Stimulated activated effector memory CD8-positive, alpha-beta T cell treated with anti-CD3 and anti-CD28 coated beads, Interleukin-12 subunit alpha, Interleukin-12 subunit beta, amount 100 ng/mL, for 72 hours (primary cell): Measurements from ENCODE around the gene ZFAND3.

Experiments used
- ATAC-seq: fragments of 150-1000 bp; cut with Tn5 transposase; 2 replicates; pipeline ENCODE4 v1.10.0; 2021
- DNase-seq, 2 donors: peaks; one replicate each; pipeline ENCODE4 v3.0.0; 2021 to 2022; ENCODE audit warnings: low spot score in 2 of 2
- H3K27ac Mint-ChIP-seq: one replicate; pipeline ENCODE4 v1.8.0; 2022; ENCODE audit warnings: mild to moderate bottlenecking, mixed read lengths
- H3K36me3 Mint-ChIP-seq: one replicate; pipeline ENCODE4 v1.8.0; 2022; ENCODE audit warnings: mild to moderate bottlenecking, mixed read lengths
- H3K4me1 Mint-ChIP-seq: one replicate; pipeline ENCODE4 v1.8.0; 2022; ENCODE audit warnings: mixed read lengths
- H3K4me3 Mint-ChIP-seq: one replicate; pipeline ENCODE4 v1.8.0; 2022; ENCODE audit warnings: mild to moderate bottlenecking, mixed read lengths
- H3K9me3 Mint-ChIP-seq: one replicate; pipeline ENCODE4 v1.8.0; 2022; ENCODE audit warnings: mixed read lengths

ZFAND3 gene

GRCh38 chr6:37913210-37913609 is 93.7 kb downstream of the ZFAND3 start:
- DNase-seq (no peak), ATAC-seq (peak; percentile 60)
- peaks cover 21% of the 10 kb centered on the region for H3K36me3 Mint-ChIP-seq
- H3K4me3 Mint-ChIP-seq, result no peak overlapping the region
- H3K27ac Mint-ChIP-seq, result no peak overlapping the region
- H3K9me3 Mint-ChIP-seq, result no peaks in the 10 kb centered on the region
- H3K4me1 Mint-ChIP-seq, result peaks cover 41% of the 10 kb centered on the region

- DNase-seq (no peak), ATAC-seq (no peak)
- Mint-ChIP-seq H3K27ac (no peak overlapping the region), H3K9me3 (no peaks in the 10 kb centered on the region), H3K36me3 (peaks cover 21% of the 10 kb centered on the region), H3K4me3 (no peak overlapping the region), H3K4me1 (peaks cover 45% of the 10 kb centered on the region)
Observed at GRCh38 chr6:37915463-37915862, 95.9 kb downstream of the ZFAND3 start.

GRCh38 chr6:37916149-37916548 is 96.6 kb downstream of the ZFAND3 start:
- Mint-ChIP-seq H3K4me3 (no peak overlapping the region), H3K27ac (no peak overlapping the region), H3K9me3 (no peaks in the 10 kb centered on the region), H3K4me1 (peaks cover 45% of the 10 kb centered on the region), H3K36me3 (peaks cover 21% of the 10 kb centered on the region)
- DNase-seq (no peak), ATAC-seq (no peak)

- H3K9me3 Mint-ChIP-seq, result no peaks in the 10 kb centered on the region
- no peak overlapping the region for H3K4me3 Mint-ChIP-seq
- H3K4me1 Mint-ChIP-seq, result peaks cover 41% of the 10 kb centered on the region
- peak; percentile 47 for ATAC-seq
- peaks cover 21% of the 10 kb centered on the region for H3K36me3 Mint-ChIP-seq
- no peak overlapping the region for H3K27ac Mint-ChIP-seq
- no peak for DNase-seq
Observed at GRCh38 chr6:37916675-37917074, 97.1 kb downstream of the ZFAND3 start.

- H3K27ac Mint-ChIP-seq, result no peak overlapping the region
- H3K4me1 Mint-ChIP-seq, result peaks cover 32% of the 10 kb centered on the region
- DNase-seq (no peak), ATAC-seq (no peak)
- H3K36me3 Mint-ChIP-seq, result peaks cover 21% of the 10 kb centered on the region
- no peak overlapping the region for H3K4me3 Mint-ChIP-seq
- H3K9me3 Mint-ChIP-seq, result no peaks in the 10 kb centered on the region
Observed at GRCh38 chr6:37917566-37917965, 98.0 kb downstream of the ZFAND3 start.

- no peak overlapping the region for H3K27ac Mint-ChIP-seq
- no peaks in the 10 kb centered on the region for H3K9me3 Mint-ChIP-seq
- H3K4me1 Mint-ChIP-seq, result peaks cover 27% of the 10 kb centered on the region
- DNase-seq (no peak), ATAC-seq (no peak)
- no peak overlapping the region for H3K4me3 Mint-ChIP-seq
- peaks cover 21% of the 10 kb centered on the region for H3K36me3 Mint-ChIP-seq
Observed at GRCh38 chr6:37919417-37920157, 100.1 kb downstream of the ZFAND3 start.

GRCh38 chr6:37920667-37921066 is 101.1 kb downstream of the ZFAND3 start:
- no peak for DNase-seq
- H3K27ac Mint-ChIP-seq, result no peak overlapping the region

GRCh38 chr6:37922563-37922962 is 103.0 kb downstream of the ZFAND3 start:
- no peak overlapping the region for H3K27ac Mint-ChIP-seq
- DNase-seq, result no peak
- H3K9me3 Mint-ChIP-seq, result no peaks in the 10 kb centered on the region
- no peaks in the 10 kb centered on the region for H3K36me3 Mint-ChIP-seq
- peaks cover 32% of the 10 kb centered on the region for H3K4me1 Mint-ChIP-seq
- no peak for ATAC-seq
- H3K4me3 Mint-ChIP-seq, result no peak overlapping the region

More at GRCh38 chr6:37920667-37921066, 101.1 kb downstream of the ZFAND3 start:
- no peaks in the 10 kb centered on the region for H3K9me3 Mint-ChIP-seq
- H3K4me3 Mint-ChIP-seq, result no peak overlapping the region
- H3K36me3 Mint-ChIP-seq, result peaks cover 14% of the 10 kb centered on the region
- peaks cover 27% of the 10 kb centered on the region for H3K4me1 Mint-ChIP-seq
- no peak for ATAC-seq

GRCh38 chr6:37923514-37923913 is 104.0 kb downstream of the ZFAND3 start:
- Mint-ChIP-seq H3K9me3 (no peaks in the 10 kb centered on the region), H3K36me3 (no peaks in the 10 kb centered on the region), H3K4me3 (no peak overlapping the region), H3K4me1 (peaks cover 38% of the 10 kb centered on the region), H3K27ac (no peak overlapping the region)
- ATAC-seq (peak; percentile 48), DNase-seq (no peak)

GRCh38 chr6:37926661-37927060 is 107.1 kb downstream of the ZFAND3 start:
- ATAC-seq (no peak), DNase-seq (no peak)
- Mint-ChIP-seq H3K4me3 (no peak overlapping the region), H3K4me1 (peaks cover 36% of the 10 kb centered on the region), H3K9me3 (no peaks in the 10 kb centered on the region), H3K36me3 (peaks cover 11% of the 10 kb centered on the region), H3K27ac (no peak overlapping the region)

- DNase-seq (no peak), ATAC-seq (no peak)
- Mint-ChIP-seq H3K4me3 (no peak overlapping the region), H3K9me3 (no peaks in the 10 kb centered on the region), H3K4me1 (peaks cover 38% of the 10 kb centered on the region), H3K36me3 (peaks cover 13% of the 10 kb centered on the region), H3K27ac (no peak overlapping the region)
Observed at GRCh38 chr6:37928217-37928616, 108.7 kb downstream of the ZFAND3 start.

GRCh38 chr6:37930288-37930971 is 110.9 kb downstream of the ZFAND3 start:
- H3K36me3 Mint-ChIP-seq, result peaks cover 20% of the 10 kb centered on the region
- H3K27ac Mint-ChIP-seq, result no peak overlapping the region
- no peak for ATAC-seq
- no peak for DNase-seq
- peaks cover 30% of the 10 kb centered on the region for H3K4me1 Mint-ChIP-seq
- H3K4me3 Mint-ChIP-seq, result no peak overlapping the region
- H3K9me3 Mint-ChIP-seq, result no peaks in the 10 kb centered on the region

- ATAC-seq (no peak), DNase-seq (no peak)
- peaks cover 29% of the 10 kb centered on the region for H3K4me1 Mint-ChIP-seq
- H3K4me3 Mint-ChIP-seq, result no peak overlapping the region
- H3K9me3 Mint-ChIP-seq, result no peaks in the 10 kb centered on the region
- H3K36me3 Mint-ChIP-seq, result peaks cover 20% of the 10 kb centered on the region
- H3K27ac Mint-ChIP-seq, result no peak overlapping the region
Observed at GRCh38 chr6:37931066-37931465, 111.5 kb downstream of the ZFAND3 start.

GRCh38 chr6:37934276-37934675 is 114.7 kb downstream of the ZFAND3 start:
- peaks cover 41% of the 10 kb centered on the region for H3K4me1 Mint-ChIP-seq
- DNase-seq, result no peak
- H3K36me3 Mint-ChIP-seq, result peaks cover 20% of the 10 kb centered on the region
- no peak overlapping the region for H3K27ac Mint-ChIP-seq
- H3K9me3 Mint-ChIP-seq, result no peaks in the 10 kb centered on the region
- ATAC-seq, result no peak
- H3K4me3 Mint-ChIP-seq, result no peak overlapping the region

GRCh38 chr6:37936150-37936549 is 116.6 kb downstream of the ZFAND3 start:
- Mint-ChIP-seq H3K4me1 (peaks cover 32% of the 10 kb centered on the region), H3K36me3 (peaks cover 14% of the 10 kb centered on the region), H3K27ac (no peak overlapping the region), H3K9me3 (no peaks in the 10 kb centered on the region), H3K4me3 (no peak overlapping the region)
- no peak for ATAC-seq
- DNase-seq, result no peak

GRCh38 chr6:37936906-37937305 is 117.4 kb downstream of the ZFAND3 start:
- no peak for DNase-seq
- ATAC-seq, result no peak
- Mint-ChIP-seq H3K4me1 (peaks cover 27% of the 10 kb centered on the region), H3K4me3 (no peak overlapping the region), H3K27ac (no peak overlapping the region), H3K9me3 (no peaks in the 10 kb centered on the region), H3K36me3 (peaks cover 6% of the 10 kb centered on the region)
